HUES6 (cell line): Measurements from ENCODE around the gene LMF2.

Experiments used
- H3K27ac ChIP-seq: 2 replicates; pipeline ENCODE4 v1.7.0; 2013; ENCODE audit warnings: low read depth, mild to moderate bottlenecking, low read length, inconsistent platforms
- H3K27me3 ChIP-seq: 2 replicates; pipeline ENCODE4 v1.6.1; 2013; ENCODE audit warnings: low read length; ENCODE audit not compliant: control insufficient read depth, insufficient read depth
- H3K36me3 ChIP-seq: 2 replicates; pipeline ENCODE4 v1.6.1; 2013; ENCODE audit warnings: low read length; ENCODE audit not compliant: control insufficient read depth, insufficient read depth
- H3K4me1 ChIP-seq: 2 replicates; pipeline ENCODE4 v1.6.1; 2013; ENCODE audit warnings: low read length; ENCODE audit not compliant: control insufficient read depth, insufficient read depth
- H3K4me3 ChIP-seq: 2 replicates; pipeline ENCODE4 v1.5.1; 2013; ENCODE audit warnings: low read depth, low read length
- H3K9ac ChIP-seq: one replicate; pipeline ENCODE4 v1.6.1; 2013; ENCODE audit warnings: mild to moderate bottlenecking, low read length
- H3K9me3 ChIP-seq: 2 replicates; pipeline ENCODE4 v1.6.1; 2013; ENCODE audit warnings: low read depth, low read length; ENCODE audit not compliant: control insufficient read depth, insufficient read depth

LMF2 gene

GRCh38 chr22:50456026-50456425, 51.5 kb downstream of the LMF2 start:
- Histone ChIP-seq H3K27ac (no peak overlapping the region), H3K9me3 (no peaks in the 10 kb centered on the region), H3K27me3 (no peaks in the 10 kb centered on the region), H3K4me1 (no peaks in the 10 kb centered on the region), H3K36me3 (peaks cover 78% of the 10 kb centered on the region), H3K4me3 (no peak overlapping the region), H3K9ac (no peak overlapping the region)

- Histone ChIP-seq H3K27me3 (no peaks in the 10 kb centered on the region), H3K4me1 (no peaks in the 10 kb centered on the region), H3K9me3 (no peaks in the 10 kb centered on the region), H3K27ac (no peak overlapping the region), H3K9ac (no peak overlapping the region), H3K36me3 (peaks cover 73% of the 10 kb centered on the region), H3K4me3 (no peak overlapping the region)
Observed at GRCh38 chr22:50455201-50455600, 52.3 kb downstream of the LMF2 start.

GRCh38 chr22:50454556-50455075, 52.9 kb downstream of the LMF2 start:
- Histone ChIP-seq H3K9me3 (no peaks in the 10 kb centered on the region), H3K27ac (no peak overlapping the region), H3K36me3 (peaks cover 72% of the 10 kb centered on the region), H3K4me3 (no peak overlapping the region), H3K27me3 (no peaks in the 10 kb centered on the region), H3K4me1 (no peaks in the 10 kb centered on the region), H3K9ac (no peak overlapping the region)
